Gastrocnemius medialis (tissue), 4 donors: ENCODE data around the gene PRRT1B. TPM values are rescaled to one million over a fixed set of nuclear protein-coding genes. Genes with fewer than 3 reads are reported as not detected.

Experiments used
- ATAC-seq, 2 donors: fragments of 150-250 bp; one replicate each; pipeline ENCODE4 v1.9.1; 2016
- DNase-seq, 2 donors: peaks; one replicate each; pipeline ENCODE4 v3.0.0-alpha.2; 2019
- H3K27ac ChIP-seq, 4 donors: fragments of 200-600 bp; sonication (generic); 1 replicate in 1 of 4; 2 replicates in 3 of 4; pipeline ENCODE4 v1.5.1; 2016 to 2018; ENCODE audit warnings: mild to moderate bottlenecking in 2 of 4, moderate library complexity in 1 of 4
- H3K27me3 ChIP-seq, 3 donors: fragments of 200-600 bp; sonication (generic) in 2 of 3; 1 replicate in 1 of 3; 2 replicates in 2 of 3; pipeline versions ENCODE4 v1.5.1 to v1.6.0; 2016 to 2019; ENCODE audit warnings: mild to moderate bottlenecking in 1 of 3, moderate library complexity in 1 of 3
- H3K36me3 ChIP-seq, 2 donors: fragments of 200-600 bp; sonication (generic) in 1 of 2; one replicate each; pipeline ENCODE4 v1.5.1; 2017 to 2018
- H3K4me1 ChIP-seq, 2 donors: fragments of 200-600 bp; sonication (generic) in 1 of 2; one replicate each; pipeline ENCODE4 v1.5.1; 2016 to 2017; ENCODE audit warnings: mild to moderate bottlenecking in 2 of 2
- H3K4me3 ChIP-seq, 4 donors: fragments of 200-600 bp; sonication (generic) in 3 of 4; 1 replicate in 1 of 4; 2 replicates in 3 of 4; pipeline ENCODE4 v1.5.1; 2016 to 2019; ENCODE audit warnings: mild to moderate bottlenecking in 2 of 4
- H3K9me3 ChIP-seq, 3 donors: fragments of 200-600 bp; sonication (generic) in 2 of 3; 1 replicate in 1 of 3; 2 replicates in 2 of 3; pipeline ENCODE4 v1.5.1; 2016 to 2019
- CTCF ChIP-seq, 5 experiments: fragments of 450-650 bp in 3 of 5; fragments of 200-600 bp in 2 of 5; sonication (generic) in 2 of 5; IDR thresholded peaks in 4 of 5; conservative IDR thresholded peaks in 1 of 5; 1 replicate in 4 of 5; 2 replicates in 1 of 5; pipeline ENCODE4 v1.5.1; 2016 to 2019; ENCODE audit warnings: antibody characterized with exemption in 5 of 5, mild to moderate bottlenecking in 3 of 5, moderate library complexity in 3 of 5
- POLR2A ChIP-seq, 2 donors: fragments of 450-650 bp; IDR thresholded peaks; one replicate each; pipeline ENCODE4 v1.6.1; 2017; ENCODE audit warnings: antibody characterized with exemption in 2 of 2, mild to moderate bottlenecking in 2 of 2, moderate library complexity in 2 of 2
- in situ Hi-C, 4 donors: fragments of 200-750 bp; cut with MboI; loops; one replicate each; pipeline versions ENCODE4 v1.15.0 to v1.8.0; 2017; ENCODE audit warnings: low sequenced_read_pairs in 4 of 4
- intact Hi-C: fragments of 100-400 bp; cut with DNase I; formaldehyde crosslinking; loops from one replicate; pipeline ENCODE4 v1.15.1; 2023; ENCODE audit warnings: low total_unique reads
- total RNA-seq, 4 donors: library from RNA; depleted of rRNA; stranded (reverse); fragments of >200 nt; gene quantifications; one replicate each; pipeline versions ENCODE4 v1.1.0 to v1.2.3, GENCODE V29; 2016

Gene PRRT1B
- total RNA-seq, 4 donors from 2014 or later, result not detected

GRCh38 chr9:131589124-131589711, 43.9 kb downstream of the PRRT1B start:
- intact Hi-C loops (no loop called here), in situ Hi-C loops (loop anchor here in 1 of 4 donors (25.0 kb wide), 1 partner anchor 673 kb away; no protein-coding TSS in a partner anchor)
- Histone ChIP-seq H3K36me3 (peaks cover 4 to 58% of the 10 kb centered on the region in 2 donors), H3K27ac (no peak overlapping the region), H3K27me3 (no peaks in the 10 kb centered on the region), H3K9me3 (no peaks in the 10 kb centered on the region), H3K4me1 (no peaks in the 10 kb centered on the region), H3K4me3 (no peak overlapping the region)
- DNase-seq, result peak in 1 of 2 donors; percentile 55
- TF ChIP-seq CTCF (IDR thresholded peaks at IDR 0.05 in 4 of 5, conservative IDR thresholded peaks at IDR 0.05 in 1 of 5), result no peak
- no peak for TF ChIP-seq POLR2A (IDR thresholded peaks at IDR 0.05)
- ATAC-seq, result no peak

- intact Hi-C loops (loop anchor here (10.0 kb wide), 1 partner anchor 655 kb away; no protein-coding TSS in a partner anchor), in situ Hi-C loops (loop anchor here in 3 of 4 donors (5.0 to 25.0 kb wide), 2 partner anchors 152 to 672 kb away; partner anchors contain the start of gene RAPGEF1 (in 3 of the 3))
- DNase-seq (no peak), ATAC-seq (no peak)
- Histone ChIP-seq H3K27me3 (no peaks in the 10 kb centered on the region), H3K9me3 (no peaks in the 10 kb centered on the region), H3K4me3 (no peak overlapping the region), H3K36me3 (peaks cover 4 to 58% of the 10 kb centered on the region in 2 donors), H3K27ac (no peak overlapping the region), H3K4me1 (peaks cover 0 to 7% of the 10 kb centered on the region in 2 donors)
- TF ChIP-seq POLR2A (IDR thresholded peaks at IDR 0.05) (no peak), CTCF (IDR thresholded peaks at IDR 0.05 in 4 of 5, conservative IDR thresholded peaks at IDR 0.05 in 1 of 5) (no peak)
Observed at GRCh38 chr9:131589993-131590392, 44.7 kb downstream of the PRRT1B start.

- Histone ChIP-seq H3K27ac (peak overlapping the region in 1 of 4 donors; percentile 70), H3K4me3 (no peak overlapping the region), H3K27me3 (no peaks in the 10 kb centered on the region), H3K9me3 (no peaks in the 10 kb centered on the region), H3K4me1 (peaks cover 0 to 8% of the 10 kb centered on the region in 2 donors), H3K36me3 (peaks cover 4 to 58% of the 10 kb centered on the region in 2 donors)
- ATAC-seq, result no peak
- in situ Hi-C loops, result loop anchor here in 3 of 4 donors (5.0 to 25.0 kb wide), 2 partner anchors 152 to 672 kb away; partner anchors contain the start of gene RAPGEF1 (in 3 of the 3)
- DNase-seq, result no peak
- TF ChIP-seq POLR2A (IDR thresholded peaks at IDR 0.05) (no peak), CTCF (IDR thresholded peaks at IDR 0.05 in 4 of 5, conservative IDR thresholded peaks at IDR 0.05 in 1 of 5) (no peak)
- intact Hi-C loops, result loop anchor here (10.0 kb wide), 1 partner anchor 654 kb away; no protein-coding TSS in a partner anchor
Observed at GRCh38 chr9:131590449-131590848, 45.1 kb downstream of the PRRT1B start.

GRCh38 chr9:131590907-131591844, 45.9 kb downstream of the PRRT1B start:
- TF ChIP-seq POLR2A (IDR thresholded peaks at IDR 0.05) (no peak), CTCF (IDR thresholded peaks at IDR 0.05 in 4 of 5, conservative IDR thresholded peaks at IDR 0.05 in 1 of 5) (peak; percentile 94 to 98 (median 96))
- H3K36me3 ChIP-seq, result peaks cover 4 to 62% of the 10 kb centered on the region in 2 donors
- no peaks in the 10 kb centered on the region for H3K9me3 ChIP-seq
- H3K27me3 ChIP-seq, result no peaks in the 10 kb centered on the region
- in situ Hi-C loops, result loop anchor here in 3 of 4 donors (5.0 to 25.0 kb wide), 2 partner anchors 151 to 671 kb away; partner anchors contain the start of gene RAPGEF1 (in 3 of the 3)
- peak overlapping the region; percentile 18 to 73 (median 62) for H3K27ac ChIP-seq
- peak; percentile 55 to 83 for DNase-seq
- H3K4me1 ChIP-seq, result peaks cover 0 to 8% of the 10 kb centered on the region in 2 donors
- intact Hi-C loops, result loop anchor here (1.0 to 10.0 kb wide), 2 partner anchors 149 to 654 kb away; partner anchors contain the start of gene RAPGEF1
- H3K4me3 ChIP-seq, result no peak overlapping the region
- peak; percentile 70 to 77 for ATAC-seq
